Measurements from ENCODE around the gene WDR11.

Gene WDR11

DNA sequence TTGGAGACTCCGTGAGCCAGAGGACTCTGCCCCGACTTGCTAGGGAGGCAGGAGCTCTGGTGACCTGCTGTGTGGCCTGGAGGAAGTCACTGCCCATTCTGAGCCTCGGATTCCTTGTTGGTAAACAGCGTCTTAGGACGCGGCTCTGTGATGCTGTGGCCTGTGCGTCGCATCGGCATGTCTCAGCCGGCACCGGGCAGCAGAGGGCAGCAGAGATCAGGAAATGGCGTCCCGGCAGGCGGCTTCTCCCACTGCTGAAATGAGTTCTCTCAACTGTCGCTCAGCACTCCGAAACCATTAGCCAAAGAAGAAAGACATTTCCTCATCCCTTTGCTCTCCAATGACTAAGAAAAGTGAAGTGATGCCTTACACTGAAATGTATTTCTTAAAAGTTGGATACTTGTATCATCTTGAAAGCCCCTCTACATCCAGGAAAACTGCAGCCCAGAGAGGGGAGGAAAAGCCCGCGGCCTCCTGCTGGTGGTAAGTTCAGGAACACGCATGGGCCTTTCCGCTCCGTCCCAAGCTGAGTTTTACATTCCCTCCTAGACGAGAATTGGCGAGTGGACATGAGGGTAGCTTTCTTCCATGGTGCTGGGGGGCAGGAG is 91.7 kb downstream of the WDR11 start:
- in situ Hi-C loops (cut with MboI; ENCODE audit: low sequenced_read_pairs), result loop anchor here (25.0 kb wide), 1 partner anchor 944 kb away; no protein-coding TSS in a partner anchor

GRCh38 chr10:120943542-120943941 is 92.4 kb downstream of the WDR11 start:
- in situ Hi-C loops (cut with MboI; ENCODE audit: low sequenced_read_pairs), result loop anchor here (25.0 kb wide), 1 partner anchor 944 kb away; no protein-coding TSS in a partner anchor

- in situ Hi-C loops (cut with MboI; ENCODE audit: low sequenced_read_pairs), result loop anchor here (25.0 kb wide), 1 partner anchor 943 kb away; no protein-coding TSS in a partner anchor
Measured at GRCh38 chr10:120944586-120945125, 93.5 kb downstream of the WDR11 start.

- in situ Hi-C loops (cut with MboI; ENCODE audit: low sequenced_read_pairs), result loop anchor here (25.0 kb wide), 1 partner anchor 942 kb away; no protein-coding TSS in a partner anchor
Measured at GRCh38 chr10:120945182-120945581, 94.0 kb downstream of the WDR11 start.

DNA sequence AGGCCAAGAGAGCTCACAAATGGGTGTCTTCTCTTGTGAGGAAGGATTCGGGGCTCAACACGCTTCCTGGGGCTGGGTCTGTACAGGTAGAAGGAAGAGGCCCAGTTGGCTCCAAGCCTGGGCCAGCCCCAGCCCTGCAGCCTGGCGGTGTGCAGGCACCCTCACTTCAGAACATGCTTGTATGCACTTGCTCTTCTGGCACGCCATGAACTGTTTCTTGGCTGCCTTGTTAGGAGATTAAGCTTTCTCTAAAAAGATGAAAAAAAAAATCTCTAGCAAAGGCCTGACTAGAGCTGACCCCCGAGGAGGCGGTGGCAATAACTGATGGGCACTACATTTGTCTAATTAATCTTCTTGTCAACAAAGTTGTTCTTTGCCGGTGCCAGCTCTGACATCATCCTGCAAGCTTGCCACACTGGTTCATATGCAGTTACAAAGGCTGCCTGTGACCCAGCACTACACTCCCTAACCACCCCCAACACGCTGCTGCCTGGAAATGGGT is 94.7 kb downstream of the WDR11 start:
- in situ Hi-C loops (cut with MboI; ENCODE audit: low sequenced_read_pairs), result loop anchor here (25.0 kb wide), 1 partner anchor 941 kb away; no protein-coding TSS in a partner anchor

GRCh38 chr10:120946497-120946896 is 95.3 kb downstream of the WDR11 start:
- in situ Hi-C loops (cut with MboI; ENCODE audit: low sequenced_read_pairs), result loop anchor here (25.0 kb wide), 1 partner anchor 941 kb away; no protein-coding TSS in a partner anchor

DNA sequence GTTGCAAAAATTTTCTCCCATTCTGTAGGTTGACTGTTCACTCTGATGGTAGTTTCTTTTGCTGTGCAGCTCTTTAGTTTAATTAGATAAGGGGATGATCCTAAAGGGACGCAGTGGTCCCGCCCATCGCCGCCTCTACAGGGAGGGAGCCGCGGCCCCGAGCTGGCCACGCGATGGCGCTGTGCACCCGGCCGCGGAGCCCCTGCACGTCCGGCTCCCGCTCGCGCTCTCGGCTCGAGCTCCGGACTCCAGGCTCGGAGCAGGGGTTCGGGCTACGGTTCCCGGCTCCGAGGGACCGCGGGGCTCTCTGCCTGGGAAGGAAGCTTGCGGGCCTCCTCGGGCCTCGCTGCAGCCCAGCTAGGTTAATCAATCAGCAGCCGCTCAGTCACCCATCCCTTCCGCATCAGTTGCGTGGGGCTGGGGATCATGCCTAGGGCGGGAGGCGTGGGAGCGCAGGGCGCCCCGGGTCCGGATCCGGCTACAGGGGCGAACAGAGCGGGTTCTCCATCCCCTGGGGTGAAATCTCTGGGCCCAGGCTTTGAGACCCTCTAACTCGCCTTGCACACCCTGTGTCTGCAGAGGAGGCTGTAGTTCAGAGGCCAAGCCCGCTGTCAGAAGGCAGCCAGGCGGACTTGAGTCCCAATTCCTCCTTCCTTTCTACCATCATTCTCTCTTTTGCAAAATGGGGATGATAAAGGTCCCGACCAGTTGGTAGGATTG is 97.9 kb downstream of the WDR11 start:
- in situ Hi-C loops (cut with MboI; ENCODE audit: low sequenced_read_pairs), result loop anchor here (25.0 kb wide), 1 partner anchor 938 kb away; no protein-coding TSS in a partner anchor

DNA sequence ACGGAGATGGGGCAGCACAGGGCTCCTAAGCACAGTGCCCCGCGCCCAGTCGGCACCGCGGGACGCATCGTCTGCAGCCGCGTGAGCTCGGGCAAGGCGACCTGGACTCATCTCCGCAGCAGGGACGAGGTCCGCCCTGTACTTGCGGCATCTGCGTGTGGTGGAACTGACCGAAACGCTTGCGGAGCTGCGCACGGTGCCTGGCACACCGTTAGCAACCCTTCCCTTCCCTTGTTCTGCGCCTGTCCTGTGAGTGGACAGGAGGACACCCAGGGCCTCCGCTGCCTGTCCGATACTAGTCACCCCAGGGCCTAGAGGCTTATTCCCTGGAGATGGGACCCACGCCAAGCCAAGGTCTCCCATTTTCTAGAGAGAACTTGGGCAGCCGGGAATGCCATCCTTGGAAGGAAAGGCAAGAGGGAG is 98.5 kb downstream of the WDR11 start:
- in situ Hi-C loops (cut with MboI; ENCODE audit: low sequenced_read_pairs), result loop anchor here (25.0 kb wide), 1 partner anchor 938 kb away; no protein-coding TSS in a partner anchor

DNA sequence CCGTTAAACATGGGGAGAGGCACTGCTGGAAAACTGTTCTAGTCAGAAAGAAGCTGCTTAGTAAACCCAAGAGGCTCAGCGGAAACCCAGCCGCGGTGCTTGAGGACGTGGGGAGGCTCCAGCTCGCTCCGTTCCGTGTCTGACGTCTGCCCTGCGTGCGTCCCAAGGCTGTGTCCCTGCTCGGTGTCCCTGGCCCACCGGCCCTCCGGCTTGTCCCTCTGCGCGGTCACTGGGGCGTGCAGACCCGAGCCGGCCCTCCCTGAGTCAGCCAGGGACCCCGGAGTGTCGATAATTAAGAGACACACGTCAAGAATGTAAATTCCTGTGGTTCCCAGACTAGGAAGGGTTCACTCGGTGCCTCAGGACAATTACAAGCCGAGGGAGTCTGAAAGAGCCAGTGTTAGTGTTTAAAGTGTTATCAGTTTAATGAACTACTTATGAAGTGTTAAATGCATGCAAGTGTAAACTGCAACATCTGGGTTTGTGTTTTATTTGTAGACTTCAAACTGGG is 98.9 kb downstream of the WDR11 start:
- in situ Hi-C loops (cut with MboI; ENCODE audit: low sequenced_read_pairs), result no loop called here

DNA sequence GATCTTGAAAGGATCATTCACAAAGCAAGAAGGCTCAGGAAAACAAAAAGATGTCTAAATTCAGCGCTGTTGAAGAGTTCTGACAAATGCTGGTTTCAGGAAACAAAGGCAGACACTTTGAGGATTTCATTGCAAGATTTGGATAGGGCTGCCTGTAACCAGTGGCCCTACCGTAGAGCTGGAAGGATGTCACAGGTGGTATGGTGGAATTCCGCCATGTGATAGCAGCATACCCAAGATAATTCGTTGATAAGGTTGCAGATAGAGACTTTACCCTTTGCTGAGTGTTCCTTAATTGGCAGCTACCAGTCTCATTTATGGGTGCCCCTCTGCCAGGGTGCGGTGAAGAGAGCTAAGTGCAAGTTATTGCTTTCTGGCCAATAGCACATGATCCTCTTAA is 100.1 kb downstream of the WDR11 start:
- in situ Hi-C loops (cut with MboI; ENCODE audit: low sequenced_read_pairs), result no loop called here

DNA sequence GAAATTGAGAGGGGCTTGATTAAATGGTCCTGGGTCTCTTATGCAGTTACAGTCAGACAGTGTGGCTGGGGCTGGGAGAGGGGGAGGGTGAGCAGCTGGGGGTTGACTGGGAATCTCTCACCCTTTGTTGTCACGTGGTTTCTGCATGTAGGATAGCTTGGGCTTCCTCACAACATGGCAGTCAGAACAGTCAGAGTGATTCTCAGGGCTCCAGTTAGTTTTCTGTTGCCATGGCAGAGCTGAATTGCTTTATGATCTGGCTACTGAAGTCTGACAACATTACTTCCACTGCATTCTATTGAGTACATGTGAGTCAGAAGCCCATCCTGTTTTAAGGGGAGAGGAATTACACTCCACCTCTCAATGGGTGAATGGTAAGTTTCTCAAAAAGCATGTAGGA is 102.7 kb downstream of the WDR11 start:
- in situ Hi-C loops (cut with MboI; ENCODE audit: low sequenced_read_pairs), result no loop called here

Measured in HL-60/S4 treated with phorbol 12-myristate 13-acetate at 8.2 ng/mL for 4 days and 3 days (cell line).